Trophoblast cell (in vitro differentiated cells and primary cell): Measurements from ENCODE around the gene CNTROB.

Experiments
- DNase-seq, 2 donors: peaks; one replicate each; pipeline ENCODE4 v3.0.0-alpha.2; 2016
- H2AFZ ChIP-seq: 2 replicates; pipeline ENCODE4 v1.6.1; 2013; ENCODE audit warnings: low read length, moderate library complexity, mild to moderate bottlenecking; ENCODE audit not compliant: insufficient read depth, poor library complexity
- H2AK5ac ChIP-seq: 2 replicates; pipeline ENCODE4 v1.6.1; 2013; ENCODE audit warnings: mild to moderate bottlenecking, low read length
- H2BK120ac ChIP-seq: 2 replicates; pipeline ENCODE4 v1.6.1; 2013; ENCODE audit warnings: low read length, mild to moderate bottlenecking, moderate library complexity; ENCODE audit not compliant: insufficient read depth, poor library complexity
- H2BK12ac ChIP-seq: 2 replicates; pipeline ENCODE4 v1.6.1; 2013; ENCODE audit warnings: mild to moderate bottlenecking, low read length, moderate library complexity
- H2BK5ac ChIP-seq: 2 replicates; pipeline ENCODE4 v1.6.1; 2013; ENCODE audit warnings: low read length, low read depth, moderate library complexity, mild to moderate bottlenecking; ENCODE audit not compliant: poor library complexity
- H3K14ac ChIP-seq: 2 replicates; pipeline ENCODE4 v1.6.1; 2013; ENCODE audit warnings: mild to moderate bottlenecking, low read length
- H3K18ac ChIP-seq: 2 replicates; pipeline ENCODE4 v1.6.1; 2013; ENCODE audit warnings: mild to moderate bottlenecking, low read length
- H3K23ac ChIP-seq: 2 replicates; pipeline ENCODE4 v1.6.1; 2013; ENCODE audit warnings: low read length
- H3K27ac ChIP-seq: 2 replicates; pipeline ENCODE4 v1.5.1; 2013; ENCODE audit warnings: low read depth, mild to moderate bottlenecking, inconsistent platforms, low read length, moderate library complexity
- H3K27me3 ChIP-seq: 2 replicates; pipeline ENCODE4 v1.6.1; 2013; ENCODE audit warnings: inconsistent platforms, mild to moderate bottlenecking, low read length, moderate library complexity; ENCODE audit not compliant: insufficient read depth
- H3K36me3 ChIP-seq, 2 experiments: 1 replicate in 1 of 2; 2 replicates in 1 of 2; pipeline ENCODE4 v1.6.1; 2013; ENCODE audit warnings: low read length in 2 of 2, mild to moderate bottlenecking in 2 of 2, moderate library complexity in 1 of 2; ENCODE audit not compliant: insufficient read depth in 2 of 2, control insufficient read depth in 1 of 2
- H3K4ac ChIP-seq: 2 replicates; pipeline ENCODE4 v1.6.1; 2013; ENCODE audit warnings: low read depth, mild to moderate bottlenecking, low read length, moderate library complexity
- H3K4me1 ChIP-seq, 2 experiments: 1 replicate in 1 of 2; 2 replicates in 1 of 2; pipeline ENCODE4 v1.6.1; 2013; ENCODE audit warnings: low read length in 2 of 2, mild to moderate bottlenecking in 2 of 2, moderate library complexity in 1 of 2; ENCODE audit not compliant: insufficient read depth in 2 of 2, control insufficient read depth in 1 of 2
- H3K4me2 ChIP-seq: 2 replicates; pipeline ENCODE4 v1.6.1; 2013; ENCODE audit warnings: inconsistent platforms, mild to moderate bottlenecking, low read length, moderate library complexity
- H3K4me3 ChIP-seq: 2 replicates; pipeline ENCODE4 v1.5.1; 2013; ENCODE audit warnings: mild to moderate bottlenecking, low read depth, low read length, inconsistent platforms
- H3K79me1 ChIP-seq: one replicate; pipeline ENCODE4 v1.6.1; 2013; ENCODE audit warnings: low read length
- H3K79me2 ChIP-seq: 2 replicates; pipeline ENCODE4 v1.6.1; 2013; ENCODE audit warnings: low read length, mild to moderate bottlenecking; ENCODE audit not compliant: control insufficient read depth, insufficient read depth, poor library complexity
- H3K9ac ChIP-seq: 2 replicates; pipeline ENCODE4 v1.6.1; 2013; ENCODE audit warnings: mild to moderate bottlenecking, low read length
- H3K9me3 ChIP-seq: 2 replicates; pipeline ENCODE4 v1.6.1; 2013; ENCODE audit warnings: low read depth, mild to moderate bottlenecking, control low read depth, inconsistent platforms, low read length; ENCODE audit not compliant: insufficient read depth
- H4K12ac ChIP-seq: 2 replicates; pipeline ENCODE4 v1.6.1; 2013; ENCODE audit warnings: low read depth, mild to moderate bottlenecking, low read length, moderate library complexity
- H4K8ac ChIP-seq: 2 replicates; pipeline ENCODE4 v1.6.1; 2013; ENCODE audit warnings: low read depth, mild to moderate bottlenecking, low read length, moderate library complexity
- H4K91ac ChIP-seq: one replicate; pipeline ENCODE4 v1.6.1; 2013; ENCODE audit warnings: low read depth, mild to moderate bottlenecking, low read length, moderate library complexity
- WGBS: extraction: QIAGEN DNeasy Blood & Tissue Kit; methylation state at CpG from one replicate; pipeline ENCODE4 v1.1.7; 2013; ENCODE audit warnings: missing lambda C conversion rate; ENCODE audit not compliant: insufficient read length, insufficient coverage; ENCODE audit errors: extremely low coverage; 5-methylcytosine and 5-hydroxymethylcytosine counted together

Gene CNTROB

DNA sequence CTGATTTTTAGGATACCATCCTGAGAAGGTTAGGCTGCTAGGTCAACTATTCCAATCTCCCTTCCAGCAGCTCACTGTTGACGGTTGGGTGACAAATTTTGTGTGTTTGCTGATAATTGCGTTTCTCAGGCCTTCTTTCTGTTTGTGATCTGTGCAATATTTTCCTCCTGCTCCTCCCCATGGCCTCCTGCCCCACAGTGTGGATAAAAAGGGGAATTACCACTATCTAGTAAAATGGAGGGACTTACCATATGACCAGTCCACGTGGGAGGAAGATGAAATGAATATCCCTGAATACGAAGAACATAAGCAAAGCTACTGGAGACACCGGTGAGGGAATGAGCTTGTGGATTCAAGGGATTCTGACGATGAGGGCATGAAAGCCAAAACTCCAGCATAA lies 34.2 kb upstream of the CNTROB start:
- peak in 1 of 2 donors; percentile 60 for DNase-seq
- H3K4ac ChIP-seq, result no peak overlapping the region
- H3K4me3 ChIP-seq, result no peak overlapping the region
- no peaks in the 10 kb centered on the region for H3K79me2 ChIP-seq
- no peaks in the 10 kb centered on the region for H3K27me3 ChIP-seq
- no peaks in the 10 kb centered on the region for H3K4me1 ChIP-seq
- H3K27ac ChIP-seq, result no peak overlapping the region
- H4K91ac ChIP-seq, result no peak overlapping the region
- no peak overlapping the region for H4K8ac ChIP-seq
- H3K23ac ChIP-seq, result no peak overlapping the region
- no peak overlapping the region for H4K12ac ChIP-seq
- H3K79me1 ChIP-seq, result no peaks in the 10 kb centered on the region
- no peak overlapping the region for H3K4me2 ChIP-seq
- no peak overlapping the region for H3K18ac ChIP-seq
- H2BK120ac ChIP-seq, result no peak overlapping the region
- H2AK5ac ChIP-seq, result no peak overlapping the region
- H3K14ac ChIP-seq, result no peak overlapping the region
- H3K36me3 ChIP-seq, result peaks cover 52 to 81% of the 10 kb centered on the region in 2 experiments
- H2AFZ ChIP-seq, result no peak overlapping the region
- WGBS, result no CpG with 5 or more reads among the region's 6 CpGs
- H2BK5ac ChIP-seq, result no peak overlapping the region
- no peaks in the 10 kb centered on the region for H3K9me3 ChIP-seq
- no peak overlapping the region for H3K9ac ChIP-seq
- H2BK12ac ChIP-seq, result no peak overlapping the region

DNA sequence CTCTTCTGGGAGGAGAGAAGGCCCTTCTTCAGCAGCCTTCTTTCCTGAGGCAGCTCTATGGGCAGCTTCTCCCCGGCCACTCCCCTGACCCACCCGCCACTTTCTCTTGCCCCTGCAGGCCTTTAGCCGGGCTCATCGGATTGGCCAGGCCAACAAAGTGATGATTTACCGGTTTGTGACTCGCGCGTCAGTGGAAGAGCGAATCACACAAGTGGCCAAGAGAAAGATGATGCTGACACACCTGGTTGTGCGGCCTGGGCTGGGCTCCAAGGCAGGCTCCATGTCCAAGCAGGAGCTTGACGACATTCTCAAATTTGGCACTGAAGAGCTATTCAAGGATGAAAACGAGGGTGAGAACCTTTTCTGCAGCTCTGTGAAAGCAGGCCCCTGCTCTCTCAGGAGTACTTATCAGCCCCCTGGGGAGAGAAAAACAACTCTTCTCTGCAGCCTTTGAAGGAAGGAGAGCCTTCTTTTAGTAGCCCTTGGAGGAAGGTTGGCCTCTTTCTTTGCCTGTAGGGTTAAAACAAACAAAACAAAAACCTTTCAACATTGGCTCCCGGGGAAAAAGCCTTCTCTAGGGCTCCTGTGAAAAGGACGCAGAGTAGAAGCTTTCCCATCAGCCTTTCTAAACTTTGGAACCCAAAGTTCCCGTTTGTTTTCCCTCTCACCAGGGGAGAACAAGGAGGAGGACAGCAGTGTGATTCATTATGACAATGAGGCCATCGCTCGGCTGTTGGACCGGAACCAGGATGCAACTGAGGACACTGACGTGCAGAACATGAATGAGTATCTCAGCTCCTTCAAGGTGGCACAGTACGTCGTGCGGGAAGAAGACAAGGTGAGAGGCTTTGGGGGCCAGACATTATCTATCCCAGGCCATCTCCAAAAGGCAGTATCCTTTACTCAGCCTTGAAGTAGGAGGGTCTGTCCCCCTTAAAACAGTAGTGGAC lies 28.6 kb upstream of the CNTROB start:
- no peak overlapping the region for H2BK12ac ChIP-seq
- H3K27me3 ChIP-seq, result no peaks in the 10 kb centered on the region
- H3K9me3 ChIP-seq, result no peaks in the 10 kb centered on the region
- no peaks in the 10 kb centered on the region for H3K79me2 ChIP-seq
- no peak overlapping the region for H2BK5ac ChIP-seq
- H3K14ac ChIP-seq, result no peak overlapping the region
- H3K4ac ChIP-seq, result no peak overlapping the region
- no peak overlapping the region for H2AK5ac ChIP-seq
- no peak overlapping the region for H3K4me2 ChIP-seq
- H3K79me1 ChIP-seq, result no peaks in the 10 kb centered on the region
- no peak overlapping the region for H3K18ac ChIP-seq
- H2BK120ac ChIP-seq, result no peak overlapping the region
- no peak overlapping the region for H3K4me3 ChIP-seq
- H4K91ac ChIP-seq, result no peak overlapping the region
- H3K23ac ChIP-seq, result no peak overlapping the region
- H2AFZ ChIP-seq, result no peak overlapping the region
- no peak overlapping the region for H4K8ac ChIP-seq
- peaks cover 71 to 94% of the 10 kb centered on the region in 2 experiments for H3K36me3 ChIP-seq
- no CpG with 5 or more reads among the region's 22 CpGs for WGBS
- DNase-seq, result no peak
- peaks cover 5% of the 10 kb centered on the region in 2 experiments for H3K4me1 ChIP-seq
- H3K27ac ChIP-seq, result no peak overlapping the region
- no peak overlapping the region for H4K12ac ChIP-seq
- no peak overlapping the region for H3K9ac ChIP-seq

DNA sequence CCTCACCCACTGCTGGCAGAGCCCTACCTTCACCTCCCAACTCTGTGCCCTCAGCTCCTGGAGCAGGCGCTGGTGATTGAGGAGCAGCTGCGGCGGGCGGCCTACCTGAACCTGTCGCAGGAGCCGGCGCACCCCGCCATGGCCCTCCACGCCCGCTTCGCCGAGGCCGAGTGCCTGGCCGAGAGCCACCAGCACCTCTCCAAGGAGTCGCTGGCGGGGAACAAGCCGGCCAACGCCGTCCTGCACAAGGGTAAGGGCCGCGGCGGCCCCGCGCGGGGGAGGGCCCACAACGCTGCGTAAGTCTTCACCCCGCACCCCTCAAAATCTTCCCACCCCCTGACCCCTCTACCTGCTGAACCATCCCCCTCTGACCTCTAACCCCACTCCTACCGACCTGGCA lies 22.9 kb upstream of the CNTROB start:
- H2BK120ac ChIP-seq, result no peak overlapping the region
- H2AK5ac ChIP-seq, result no peak overlapping the region
- no peaks in the 10 kb centered on the region for H3K79me2 ChIP-seq
- no peak overlapping the region for H3K27ac ChIP-seq
- no peaks in the 10 kb centered on the region for H3K79me1 ChIP-seq
- peaks cover 5% of the 10 kb centered on the region in 2 experiments for H3K4me1 ChIP-seq
- H2BK12ac ChIP-seq, result no peak overlapping the region
- no peak overlapping the region for H2BK5ac ChIP-seq
- no peak overlapping the region for H3K4ac ChIP-seq
- no peak overlapping the region for H3K4me2 ChIP-seq
- H3K36me3 ChIP-seq, result peaks cover 61 to 78% of the 10 kb centered on the region in 2 experiments
- no peak overlapping the region for H4K12ac ChIP-seq
- no peak overlapping the region for H3K9ac ChIP-seq
- no peak overlapping the region for H3K14ac ChIP-seq
- H4K8ac ChIP-seq, result no peak overlapping the region
- H3K18ac ChIP-seq, result no peak overlapping the region
- no peak for DNase-seq
- H3K23ac ChIP-seq, result no peak overlapping the region
- no peaks in the 10 kb centered on the region for H3K9me3 ChIP-seq
- H3K27me3 ChIP-seq, result no peaks in the 10 kb centered on the region
- no peak overlapping the region for H2AFZ ChIP-seq
- no CpG with 5 or more reads among the region's 29 CpGs for WGBS
- H3K4me3 ChIP-seq, result no peak overlapping the region
- no peak overlapping the region for H4K91ac ChIP-seq

DNA sequence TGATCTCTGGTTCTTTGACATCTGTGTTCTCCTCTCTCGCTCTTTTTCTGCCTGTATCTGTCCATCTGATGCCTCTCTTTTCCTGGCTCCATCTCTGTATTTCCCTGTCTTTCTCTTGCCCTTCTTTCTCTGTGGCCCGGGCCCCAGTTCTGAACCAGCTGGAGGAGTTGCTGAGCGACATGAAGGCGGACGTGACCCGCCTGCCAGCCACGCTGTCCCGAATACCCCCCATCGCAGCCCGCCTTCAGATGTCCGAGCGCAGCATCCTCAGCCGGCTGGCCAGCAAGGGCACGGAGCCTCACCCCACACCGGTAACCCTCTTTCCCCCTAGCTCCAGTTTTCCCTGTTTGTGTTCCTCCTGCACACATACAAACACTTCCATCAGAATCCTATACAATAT lies 21.7 kb upstream of the CNTROB start:
- no peak overlapping the region for H4K12ac ChIP-seq
- H4K91ac ChIP-seq, result no peak overlapping the region
- no peak overlapping the region for H3K4me3 ChIP-seq
- H3K36me3 ChIP-seq, result peaks cover 52 to 66% of the 10 kb centered on the region in 2 experiments
- no CpG with 5 or more reads among the region's 15 CpGs for WGBS
- no peak overlapping the region for H3K23ac ChIP-seq
- peaks cover 8% of the 10 kb centered on the region in 2 experiments for H3K4me1 ChIP-seq
- no peak overlapping the region for H2BK120ac ChIP-seq
- no peak overlapping the region for H3K27ac ChIP-seq
- H2BK12ac ChIP-seq, result no peak overlapping the region
- no peak overlapping the region for H3K18ac ChIP-seq
- DNase-seq, result no peak
- no peak overlapping the region for H3K4me2 ChIP-seq
- no peaks in the 10 kb centered on the region for H3K27me3 ChIP-seq
- H3K9ac ChIP-seq, result no peak overlapping the region
- H4K8ac ChIP-seq, result no peak overlapping the region
- H2AK5ac ChIP-seq, result no peak overlapping the region
- H2AFZ ChIP-seq, result no peak overlapping the region
- H3K79me1 ChIP-seq, result no peaks in the 10 kb centered on the region
- no peak overlapping the region for H3K14ac ChIP-seq
- H3K4ac ChIP-seq, result no peak overlapping the region
- no peaks in the 10 kb centered on the region for H3K79me2 ChIP-seq
- H3K9me3 ChIP-seq, result no peaks in the 10 kb centered on the region
- no peak overlapping the region for H2BK5ac ChIP-seq
